Pancreas (tissue), 10 donors: ENCODE results near the gene UBA3. TPM values are rescaled to one million over a fixed set of nuclear protein-coding genes. Genes with fewer than 3 reads are reported as not detected.

Source experiments
- ATAC-seq, 4 donors: fragments of 200-7000 bp; cut with Tn5 transposase; one replicate each; pipeline versions ENCODE4 v1.8.0 to v1.9.1; 2020; ENCODE audit warnings: mild to moderate bottlenecking in 4 of 4, moderate library complexity in 4 of 4
- DNase-seq, 6 donors: peaks; one replicate each; pipeline ENCODE4 v3.0.0-alpha.2; 2020
- FAIRE-seq: peaks from 2 replicates; lab custom pipeline; 2012; peaks lifted over from hg19 to GRCh38; lab: Jason Lieb, UNC
- H3K27ac ChIP-seq, 4 donors: fragments of 200-600 bp; sonication (generic); 1 replicate in 3 of 4; 2 replicates in 1 of 4; pipeline versions ENCODE4 v1.5.0 to v1.8.0; 2020
- H3K27me3 ChIP-seq, 4 donors: fragments of 200-600 bp; one replicate each; pipeline ENCODE4 v1.8.0; 2021
- H3K36me3 ChIP-seq, 3 donors: fragments of 200-600 bp; sonication (generic) in 1 of 3; one replicate each; pipeline versions ENCODE4 v1.5.0 to v1.8.0; 2020 to 2021
- H3K4me1 ChIP-seq, 3 donors: fragments of 200-600 bp; one replicate each; pipeline ENCODE4 v1.8.0; 2021
- H3K4me3 ChIP-seq, 4 donors: fragments of 200-600 bp; sonication (generic) in 2 of 4; one replicate each; pipeline versions ENCODE4 v1.5.0 to v1.8.0; 2020 to 2021
- H3K9me3 ChIP-seq, 4 donors: fragments of 200-600 bp; one replicate each; pipeline ENCODE4 v1.8.0; 2021
- CTCF ChIP-seq, 4 donors: fragments of 200-600 bp; sonication (generic) in 3 of 4; IDR thresholded peaks; one replicate each; pipeline versions ENCODE4 v1.5.0 to v1.8.0; 2021; ENCODE audit warnings: antibody characterized with exemption in 4 of 4
- WGBS, 2 donors: extraction: QIAGEN DNeasy Blood & Tissue Kit; methylation state at CpG; one replicate each; pipeline ENCODE4 v1.1.7; 2013; 5-methylcytosine and 5-hydroxymethylcytosine counted together
- intact Hi-C, 3 donors: fragments of 100-400 bp; cut with DNase I; formaldehyde crosslinking; loops; one replicate each; pipeline versions ENCODE4 v1.11.1 to v1.14.2; 2022
- polyA plus RNA-seq, 2 donors: library from polyadenylated mRNA; stranded (reverse); fragments of 200-250 nt; gene quantifications; one replicate each; pipeline ENCODE4 v1.2.3, GENCODE V29; 2013
- total RNA-seq, 6 donors: library from RNA; stranded (reverse); fragmentation: NEBNext Ultra II Directional in 4 of 6; extraction: Animal tissue kit (Norgen Biotek cat#: 25700) in 4 of 6; gene quantifications; one replicate each; pipeline versions ENCODE4 v1.2.1 to v1.2.4, GENCODE V29; 2021 to 2023
- donor health status: healthy with polysubstance abuse.
- donor health status: DM: no; HTN: no; CAD: no; lungs with moderate emphysema.
- donor health status: DM: no; HTN: no; CAD: no.
- donor health status: control.
- donor health status: control.
- donor health status: Bipolar disorder and iron deficiency.
- donor health status: DM: yes; HTN: yes; CAD: no.
- donor health status: DM: no; HTN: no; CAD: no.
- donor health status: DM: no; HTN: no; CAD: no.
- donor health status: DM: yes; HTN: yes; CAD: no.

The UBA3 gene
- total and polyA plus RNA-seq, 8 donors, result 11.7 to 32.9 (median 17.1) TPM

DNA sequence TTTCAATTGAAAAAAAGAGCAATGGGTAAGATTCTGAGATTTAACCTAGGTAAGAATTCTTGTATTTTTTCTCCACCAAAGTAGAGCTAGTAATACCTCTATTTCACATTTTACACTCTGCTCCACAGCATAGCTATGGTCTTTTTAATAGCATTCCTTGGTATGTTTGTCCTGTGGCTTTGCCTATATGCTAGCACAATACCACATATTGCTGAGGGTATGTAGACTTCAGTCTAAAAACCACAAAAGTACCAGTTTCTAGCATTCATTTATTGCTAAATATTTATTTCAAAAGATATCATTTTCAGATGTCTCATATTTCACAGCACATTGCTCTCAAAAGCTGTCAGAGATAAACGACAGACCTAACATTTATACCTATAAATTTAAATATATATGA, 48.5 kb downstream of the UBA3 start:
- H3K27me3 ChIP-seq, result no peaks in the 10 kb centered on the region

GRCh38 chr3:69020857-69021256, 59.3 kb downstream of the UBA3 start:
- 67 to 68% methylated on average over 4 of the region's 4 CpGs for WGBS, 2 donors
- FAIRE-seq, result peak; percentile 17
- no peak for TF ChIP-seq CTCF (IDR thresholded peaks at IDR 0.05)

More for the DNA sequence above, 48.5 kb downstream of the UBA3 start:
- ATAC-seq (no peak), FAIRE-seq (no peak), DNase-seq (no peak)
- Histone ChIP-seq H3K27ac (no peak overlapping the region), H3K9me3 (no peaks in the 10 kb centered on the region), H3K4me1 (no peaks in the 10 kb centered on the region), H3K36me3 (peaks cover 8 to 87% (median 21%) of the 10 kb centered on the region in 3 donors), H3K4me3 (no peak overlapping the region)
- 64 to 78% methylated on average over 1 of the region's 1 CpG for WGBS, 2 donors
- TF ChIP-seq CTCF (IDR thresholded peaks at IDR 0.05), result no peak
- intact Hi-C loops, result no loop called here

GRCh38 chr3:69020424-69020823, 59.7 kb downstream of the UBA3 start:
- Histone ChIP-seq H3K4me1 (no peaks in the 10 kb centered on the region), H3K27me3 (no peaks in the 10 kb centered on the region), H3K9me3 (no peaks in the 10 kb centered on the region), H3K4me3 (no peak overlapping the region), H3K27ac (no peak overlapping the region), H3K36me3 (peaks cover 0 to 36% (median 6%) of the 10 kb centered on the region in 3 donors)
- no peak for ATAC-seq
- intact Hi-C loops, result no loop called here
- WGBS, 2 donors, result 13 to 19% methylated on average over 2 of the region's 2 CpGs
- no peak for DNase-seq
- FAIRE-seq, result peak; percentile 93
- TF ChIP-seq CTCF (IDR thresholded peaks at IDR 0.05), result no peak

More at GRCh38 chr3:69020857-69021256, 59.3 kb downstream of the UBA3 start:
- Histone ChIP-seq H3K27ac (no peak overlapping the region), H3K9me3 (no peaks in the 10 kb centered on the region), H3K4me1 (no peaks in the 10 kb centered on the region), H3K27me3 (no peaks in the 10 kb centered on the region), H3K4me3 (no peak overlapping the region), H3K36me3 (peaks cover 0 to 36% (median 10%) of the 10 kb centered on the region in 3 donors)
- intact Hi-C loops, result no loop called here
- DNase-seq (no peak), ATAC-seq (no peak)

DNA sequence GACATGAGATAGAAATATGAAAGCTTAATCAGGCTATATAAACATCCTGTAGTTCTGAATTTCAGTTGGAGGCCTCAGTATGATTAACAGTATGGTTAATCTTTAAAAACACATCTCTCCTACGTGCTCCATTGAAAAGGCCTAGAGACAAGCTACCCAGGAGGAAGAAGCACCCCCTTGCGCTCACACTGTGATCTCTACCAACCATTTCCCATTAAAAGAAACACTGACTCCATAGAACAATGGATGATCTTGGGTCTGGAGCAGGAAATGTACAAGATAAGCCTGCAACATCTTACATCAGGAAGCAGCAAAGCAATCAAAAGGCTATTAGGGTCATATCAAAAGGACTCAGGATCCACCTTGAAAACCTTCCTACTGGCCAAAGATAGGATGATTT, 63.3 kb downstream of the UBA3 start:
- peaks cover 0 to 6% (median 3%) of the 10 kb centered on the region in 3 donors for H3K4me1 ChIP-seq
- H3K27ac ChIP-seq, result no peak overlapping the region
- no peaks in the 10 kb centered on the region for H3K9me3 ChIP-seq
- intact Hi-C loops, result no loop called here
- no peak for DNase-seq
- peaks cover 0 to 6% (median 0%) of the 10 kb centered on the region in 3 donors for H3K36me3 ChIP-seq
- no peak for ATAC-seq
- 83% methylated on average over 2 of the region's 2 CpGs for WGBS, 2 donors
- H3K27me3 ChIP-seq, result no peaks in the 10 kb centered on the region
- no peak overlapping the region for H3K4me3 ChIP-seq
- no peak for FAIRE-seq
- no peak for TF ChIP-seq CTCF (IDR thresholded peaks at IDR 0.05)

GRCh38 chr3:69016102-69016501, 64.1 kb downstream of the UBA3 start:
- H3K4me3 ChIP-seq, result no peak overlapping the region
- H3K9me3 ChIP-seq, result no peaks in the 10 kb centered on the region
- ATAC-seq (no peak), DNase-seq (no peak), FAIRE-seq (no peak)
- H3K36me3 ChIP-seq, result peaks cover 0 to 3% (median 0%) of the 10 kb centered on the region in 3 donors
- H3K27ac ChIP-seq, result no peak overlapping the region
- intact Hi-C loops, result no loop called here
- 92 to 99% methylated on average over 4 of the region's 4 CpGs for WGBS, 2 donors
- peaks cover 0 to 6% (median 5%) of the 10 kb centered on the region in 3 donors for H3K4me1 ChIP-seq
- H3K27me3 ChIP-seq, result no peaks in the 10 kb centered on the region
- TF ChIP-seq CTCF (IDR thresholded peaks at IDR 0.05), result no peak
